ENCODE measurements around the gene SHQ1. TPM values are rescaled to one million over a fixed set of nuclear protein-coding genes. Genes with fewer than 3 reads are reported as not detected.

The SHQ1 gene
- total and polyA plus RNA-seq, 7 donors = 6.2 to 20.6 (median 15.9) TPM

DNA sequence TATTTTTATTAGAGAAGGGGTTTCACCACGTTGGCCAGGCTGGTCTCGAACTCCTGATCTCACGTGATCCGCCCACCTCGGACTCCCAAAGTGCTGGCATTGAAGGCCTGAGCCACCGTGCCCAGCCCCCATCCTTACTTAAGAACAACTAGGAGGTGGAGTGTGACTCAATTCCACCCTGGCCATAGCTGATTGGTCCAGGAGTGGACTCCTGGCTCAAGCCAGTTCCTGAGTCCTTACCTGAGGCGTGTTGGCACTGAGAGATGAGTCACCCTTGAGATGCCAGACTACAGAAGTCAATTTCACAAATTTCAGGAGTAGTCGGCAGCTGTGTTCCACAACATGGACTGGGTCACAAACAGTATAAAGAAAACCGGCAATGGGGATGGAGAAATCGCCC, 124.2 kb downstream of the SHQ1 start:
- Histone ChIP-seq H3K27me3 (ENCODE audit: insufficient read depth in 3 of 3, low read length in 2 of 3) (no peaks in the 10 kb centered on the region), H3K4me1 (no peaks in the 10 kb centered on the region), H3K27ac (no peak overlapping the region), H3K4me3 (no peak overlapping the region), H3K9me3 (no peaks in the 10 kb centered on the region), H3K36me3 (ENCODE audit: insufficient read depth in 1 of 2, low read depth in 1 of 2) (no peaks in the 10 kb centered on the region)
- TF ChIP-seq, protein P1, sequence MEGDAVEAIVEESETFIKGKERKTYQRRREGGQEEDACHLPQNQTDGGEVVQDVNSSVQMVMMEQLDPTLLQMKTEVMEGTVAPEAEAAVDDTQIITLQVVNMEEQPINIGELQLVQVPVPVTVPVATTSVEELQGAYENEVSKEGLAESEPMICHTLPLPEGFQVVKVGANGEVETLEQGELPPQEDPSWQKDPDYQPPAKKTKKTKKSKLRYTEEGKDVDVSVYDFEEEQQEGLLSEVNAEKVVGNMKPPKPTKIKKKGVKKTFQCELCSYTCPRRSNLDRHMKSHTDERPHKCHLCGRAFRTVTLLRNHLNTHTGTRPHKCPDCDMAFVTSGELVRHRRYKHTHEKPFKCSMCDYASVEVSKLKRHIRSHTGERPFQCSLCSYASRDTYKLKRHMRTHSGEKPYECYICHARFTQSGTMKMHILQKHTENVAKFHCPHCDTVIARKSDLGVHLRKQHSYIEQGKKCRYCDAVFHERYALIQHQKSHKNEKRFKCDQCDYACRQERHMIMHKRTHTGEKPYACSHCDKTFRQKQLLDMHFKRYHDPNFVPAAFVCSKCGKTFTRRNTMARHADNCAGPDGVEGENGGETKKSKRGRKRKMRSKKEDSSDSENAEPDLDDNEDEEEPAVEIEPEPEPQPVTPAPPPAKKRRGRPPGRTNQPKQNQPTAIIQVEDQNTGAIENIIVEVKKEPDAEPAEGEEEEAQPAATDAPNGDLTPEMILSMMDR (IDR thresholded peaks at IDR 0.05) = no peak
- DNase-seq (no peak), ATAC-seq (no peak)
- intact Hi-C loops (cut with DNase I) = no loop called here
- WGBS, 3 donors = 90 to 94% (median 93%) methylated on average over 10 of the region's 10 CpGs

DNA sequence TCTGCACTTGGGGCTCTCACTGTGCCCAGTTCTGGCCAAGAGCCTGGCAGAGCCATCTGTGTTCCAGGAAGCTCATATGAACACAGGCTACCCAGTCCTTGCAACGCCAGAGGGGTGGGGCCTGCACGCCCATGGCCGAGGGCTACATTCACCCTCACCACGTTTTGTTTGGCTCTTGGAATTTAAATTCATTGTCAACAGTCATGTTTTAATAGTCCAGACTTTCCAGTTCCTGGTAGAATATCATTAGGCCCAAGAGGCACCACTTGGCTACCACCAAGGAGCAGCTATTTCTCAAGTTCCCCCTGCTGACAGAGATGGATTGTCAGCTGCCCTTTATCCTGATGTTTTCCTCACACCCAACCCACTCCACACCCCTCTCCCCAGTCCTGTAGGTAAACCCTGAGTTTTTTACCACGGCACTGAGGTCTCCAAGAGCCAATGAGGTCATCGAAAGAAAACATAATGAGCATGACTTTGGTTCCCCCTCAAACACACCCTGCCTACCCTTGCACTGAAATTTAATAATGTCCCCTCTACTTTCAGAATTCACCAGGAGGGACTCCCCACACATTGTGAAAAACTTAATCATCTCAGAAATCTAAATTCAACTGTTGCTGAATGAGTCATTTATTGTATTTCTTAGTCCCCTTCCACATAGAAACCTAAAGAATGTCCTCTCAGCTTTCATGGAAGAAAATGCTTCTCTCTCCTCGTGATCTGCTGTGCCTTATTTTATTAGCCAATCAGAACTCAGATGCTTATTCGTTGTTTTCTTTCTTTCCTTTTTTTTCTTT, 125.1 kb downstream of the SHQ1 start:
- intact Hi-C loops (cut with DNase I) = no loop called here
- H3K9me3 ChIP-seq = no peaks in the 10 kb centered on the region
- no peaks in the 10 kb centered on the region for H3K27me3 ChIP-seq (ENCODE audit: insufficient read depth in 3 of 3, low read length in 2 of 3)
- H3K27ac ChIP-seq = no peak overlapping the region
- ATAC-seq (peak in 1 of 4 donors; percentile 60), DNase-seq (no peak)
- no peak overlapping the region for H3K4me3 ChIP-seq
- 32 to 53% (median 35%) methylated on average over 8 of the region's 8 CpGs for WGBS, 3 donors
- no peaks in the 10 kb centered on the region for H3K4me1 ChIP-seq
- H3K36me3 ChIP-seq (ENCODE audit: insufficient read depth in 1 of 2, low read depth in 1 of 2) = no peaks in the 10 kb centered on the region
- TF ChIP-seq, protein P1 (IDR thresholded peaks at IDR 0.05) = no peak

DNA sequence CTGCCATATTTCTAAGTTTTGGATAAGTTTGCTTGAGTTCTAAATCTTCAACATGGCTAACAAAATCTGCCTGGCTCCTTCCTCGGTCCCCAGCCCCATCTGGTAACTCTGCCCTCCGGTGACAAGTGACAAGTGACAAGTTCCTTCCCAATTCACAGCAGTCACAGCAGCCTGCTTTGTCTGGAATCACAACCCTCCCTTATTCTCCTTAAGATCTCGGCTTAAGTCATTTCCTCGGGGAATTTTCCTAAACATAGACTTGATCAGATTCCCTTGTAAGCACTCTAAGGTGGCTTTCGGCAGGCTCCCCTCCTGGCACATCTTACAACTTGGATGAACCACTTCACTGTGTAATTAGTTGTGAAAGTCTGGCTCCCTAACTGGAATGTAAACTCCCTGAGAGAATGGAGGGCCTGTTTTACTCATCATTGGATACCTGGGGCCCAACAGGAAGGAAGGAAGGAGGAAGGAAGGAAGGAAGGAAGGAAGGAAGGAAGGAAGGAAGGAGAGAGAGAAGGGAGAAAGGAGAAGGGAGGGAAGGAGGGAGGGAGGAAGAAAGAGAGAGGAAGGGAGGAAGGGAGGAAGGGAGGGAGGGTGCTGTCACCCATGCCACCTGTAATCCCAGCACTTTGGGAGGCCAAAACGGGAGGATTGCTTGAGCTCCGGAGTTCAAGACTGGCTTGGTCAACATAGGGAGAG, 126.4 kb downstream of the SHQ1 start:
- Histone ChIP-seq H3K36me3 (ENCODE audit: insufficient read depth in 1 of 2, low read depth in 1 of 2) (no peaks in the 10 kb centered on the region), H3K27ac (no peak overlapping the region), H3K4me3 (no peak overlapping the region), H3K27me3 (ENCODE audit: insufficient read depth in 3 of 3, low read length in 2 of 3) (no peaks in the 10 kb centered on the region), H3K9me3 (no peaks in the 10 kb centered on the region), H3K4me1 (no peaks in the 10 kb centered on the region)
- TF ChIP-seq, protein P1 (IDR thresholded peaks at IDR 0.05) = no peak
- WGBS, 3 donors = 65 to 74% (median 68%) methylated on average over 7 of the region's 7 CpGs
- intact Hi-C loops (cut with DNase I) = no loop called here
- no peak for DNase-seq
- ATAC-seq = no peak

DNA sequence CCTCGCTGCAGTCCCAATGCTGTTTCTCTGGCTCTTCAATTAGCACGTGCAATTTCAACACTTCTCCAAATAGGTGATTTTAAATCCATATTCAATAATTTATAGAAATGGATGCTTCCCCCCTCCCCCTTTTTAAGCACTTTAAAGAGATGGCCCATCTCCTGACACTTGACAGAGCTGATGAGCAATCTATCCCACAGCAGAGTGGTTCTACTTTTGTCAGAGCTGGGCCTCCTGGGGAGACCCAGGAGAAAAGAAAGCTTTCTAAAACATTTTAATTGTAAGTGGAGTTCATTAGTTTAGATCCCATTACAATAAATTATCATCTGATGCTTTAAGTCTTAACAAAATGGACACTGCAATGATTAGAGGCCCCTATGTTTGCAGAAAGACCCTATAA, 127.7 kb downstream of the SHQ1 start:
- Histone ChIP-seq H3K27ac (no peak overlapping the region), H3K27me3 (ENCODE audit: insufficient read depth in 3 of 3, low read length in 2 of 3) (no peaks in the 10 kb centered on the region), H3K9me3 (no peaks in the 10 kb centered on the region), H3K4me1 (no peaks in the 10 kb centered on the region), H3K4me3 (no peak overlapping the region), H3K36me3 (ENCODE audit: insufficient read depth in 1 of 2, low read depth in 1 of 2) (no peaks in the 10 kb centered on the region)
- WGBS, 3 donors = 85 to 94% (median 90%) methylated on average over 2 of the region's 2 CpGs
- intact Hi-C loops (cut with DNase I) = no loop called here
- TF ChIP-seq, protein P1 (IDR thresholded peaks at IDR 0.05) = no peak
- DNase-seq = no peak
- no peak for ATAC-seq

Data from psoas muscle (tissue), 8 donors.